ENCODE data around the gene C1orf122.

C1orf122 gene

GRCh38 chr1:37807555-37808368 lies at the start of gene C1orf122, which contains the start of gene YRDC:
TSS of gene C1orf122 (plus strand) at chr1:37807790. CDS start at chr1:37808405, 615 bp downstream.
TSS of gene YRDC (minus strand) at chr1:37808208. CDS start at chr1:37808180, 28 bp downstream.
- H3K4me1 ChIP-seq (ENCODE audit: control insufficient read depth in 5 of 5, insufficient read depth in 5 of 5, low read length in 5 of 5), result peaks cover 17 to 40% (median 37%) of the 10 kb centered on the region in 5 donors

GRCh38 chr1:37759451-37759850 lies 48.1 kb upstream of the C1orf122 start:
- Histone ChIP-seq H3K4me1 (ENCODE audit: control insufficient read depth in 5 of 5, insufficient read depth in 5 of 5, low read length in 5 of 5) (no peaks in the 10 kb centered on the region), H3K36me3 (ENCODE audit: control insufficient read depth in 5 of 5, insufficient read depth in 5 of 5, low read length in 5 of 5) (no peaks in the 10 kb centered on the region), H3K9ac (ENCODE audit: low read length in 5 of 5) (no peak overlapping the region), H3K4me3 (ENCODE audit: low read depth in 1 of 5, low read length in 5 of 5) (no peak overlapping the region), H3K27me3 (ENCODE audit: control insufficient read depth in 5 of 5, insufficient read depth in 4 of 5, low read length in 5 of 5) (peaks cover 25 to 67% (median 45%) of the 10 kb centered on the region in 5 donors), H3K9me3 (ENCODE audit: control insufficient read depth in 5 of 5, low read length in 5 of 5) (peaks cover 0 to 3% (median 0%) of the 10 kb centered on the region in 5 donors), H3K27ac (ENCODE audit: low read depth, low read length) (no peak overlapping the region)

More at GRCh38 chr1:37807555-37808368, at the start of gene C1orf122, which contains the start of gene YRDC:
- H3K27ac ChIP-seq (ENCODE audit: low read depth, low read length), result peak within 1 kb of the TSS; percentile 84
- H3K36me3 ChIP-seq (ENCODE audit: control insufficient read depth in 5 of 5, insufficient read depth in 5 of 5, low read length in 5 of 5), result peaks cover 10 to 41% (median 34%) of the 10 kb centered on the region in 5 donors
- no peaks in the 10 kb centered on the region for H3K9me3 ChIP-seq (ENCODE audit: control insufficient read depth in 5 of 5, low read length in 5 of 5)
- H3K27me3 ChIP-seq (ENCODE audit: control insufficient read depth in 5 of 5, insufficient read depth in 4 of 5, low read length in 5 of 5), result no peaks in the 10 kb centered on the region
- H3K9ac ChIP-seq (ENCODE audit: low read length in 5 of 5), result peak within 1 kb of the TSS; percentile 76 to 95 (median 92)
- H3K4me3 ChIP-seq (ENCODE audit: low read depth in 1 of 5, low read length in 5 of 5), result peak within 1 kb of the TSS; percentile 76 to 95 (median 83)

- H3K27me3 ChIP-seq (ENCODE audit: control insufficient read depth in 5 of 5, insufficient read depth in 4 of 5, low read length in 5 of 5), result peaks cover 36 to 77% (median 55%) of the 10 kb centered on the region in 5 donors
- no peak overlapping the region for H3K27ac ChIP-seq (ENCODE audit: low read depth, low read length)
- H3K9ac ChIP-seq (ENCODE audit: low read length in 5 of 5), result no peak overlapping the region
- H3K36me3 ChIP-seq (ENCODE audit: control insufficient read depth in 5 of 5, insufficient read depth in 5 of 5, low read length in 5 of 5), result no peaks in the 10 kb centered on the region
- H3K4me1 ChIP-seq (ENCODE audit: control insufficient read depth in 5 of 5, insufficient read depth in 5 of 5, low read length in 5 of 5), result peaks cover 0 to 5% (median 0%) of the 10 kb centered on the region in 5 donors
- peaks cover 0 to 3% (median 0%) of the 10 kb centered on the region in 5 donors for H3K9me3 ChIP-seq (ENCODE audit: control insufficient read depth in 5 of 5, low read length in 5 of 5)
- H3K4me3 ChIP-seq (ENCODE audit: low read depth in 1 of 5, low read length in 5 of 5), result no peak overlapping the region
These were observed 46.0 kb upstream of the C1orf122 start for GRCh38 chr1:37761416-37762095.

DNA sequence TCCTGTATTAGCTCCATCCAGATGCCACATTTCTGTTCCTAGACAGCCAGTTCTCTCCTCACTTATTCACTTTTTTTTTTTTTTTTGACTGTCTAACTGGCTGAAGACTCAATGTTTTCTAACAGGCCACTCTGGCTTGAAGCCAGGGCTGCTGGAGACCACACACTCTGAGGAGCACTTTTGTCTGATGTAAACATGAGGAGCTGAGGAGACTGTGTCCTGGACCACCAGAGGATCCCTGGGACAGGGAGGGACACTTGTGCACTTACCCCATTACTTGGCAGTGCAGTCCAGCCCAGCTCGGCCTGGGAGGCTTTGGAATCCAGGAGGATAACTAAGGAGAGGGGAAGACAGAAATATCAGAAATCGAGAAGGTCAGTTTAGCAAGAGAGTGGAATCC lies 45.1 kb upstream of the C1orf122 start:
- H3K4me3 ChIP-seq (ENCODE audit: low read depth in 1 of 5, low read length in 5 of 5), result no peak overlapping the region
- H3K9ac ChIP-seq (ENCODE audit: low read length in 5 of 5), result no peak overlapping the region
- H3K36me3 ChIP-seq (ENCODE audit: control insufficient read depth in 5 of 5, insufficient read depth in 5 of 5, low read length in 5 of 5), result no peaks in the 10 kb centered on the region
- H3K9me3 ChIP-seq (ENCODE audit: control insufficient read depth in 5 of 5, low read length in 5 of 5), result peaks cover 0 to 3% (median 0%) of the 10 kb centered on the region in 5 donors
- no peak overlapping the region for H3K27ac ChIP-seq (ENCODE audit: low read depth, low read length)
- peaks cover 42 to 80% (median 57%) of the 10 kb centered on the region in 5 donors for H3K27me3 ChIP-seq (ENCODE audit: control insufficient read depth in 5 of 5, insufficient read depth in 4 of 5, low read length in 5 of 5)
- peaks cover 0 to 5% (median 0%) of the 10 kb centered on the region in 5 donors for H3K4me1 ChIP-seq (ENCODE audit: control insufficient read depth in 5 of 5, insufficient read depth in 5 of 5, low read length in 5 of 5)

DNA sequence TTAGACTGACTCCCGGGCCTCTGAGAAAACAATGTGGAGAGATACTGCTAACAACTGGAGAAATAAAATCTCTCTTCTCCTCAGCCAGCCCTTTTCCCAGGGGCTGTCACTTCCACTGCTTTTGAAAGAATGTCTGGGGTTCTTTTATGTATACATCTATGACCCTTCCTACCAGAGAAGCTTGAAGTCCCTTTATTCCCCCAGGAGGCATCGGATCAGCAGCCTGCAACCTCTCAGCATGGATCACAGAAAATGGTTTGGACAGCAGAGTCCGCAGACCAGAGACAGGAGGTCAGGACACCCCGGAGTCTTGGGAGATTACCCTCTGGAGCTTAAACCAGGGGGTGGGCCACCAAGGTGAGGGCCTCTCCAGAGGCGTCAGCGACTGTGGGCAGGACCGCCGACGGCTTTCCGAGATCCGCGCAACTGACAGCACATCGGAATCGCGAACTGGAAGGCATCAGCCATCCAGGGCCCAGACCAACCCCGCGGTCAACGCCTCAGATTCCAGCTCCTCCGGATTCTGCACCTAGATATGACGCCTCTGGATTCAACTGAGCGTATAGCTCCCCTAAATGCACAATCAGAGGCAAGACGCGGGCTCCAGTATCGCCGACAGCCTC lies 43.7 kb upstream of the C1orf122 start:
- no peak overlapping the region for H3K4me3 ChIP-seq (ENCODE audit: low read depth in 1 of 5, low read length in 5 of 5)
- peaks cover 0 to 5% (median 0%) of the 10 kb centered on the region in 5 donors for H3K4me1 ChIP-seq (ENCODE audit: control insufficient read depth in 5 of 5, insufficient read depth in 5 of 5, low read length in 5 of 5)
- H3K9ac ChIP-seq (ENCODE audit: low read length in 5 of 5), result no peak overlapping the region
- H3K27ac ChIP-seq (ENCODE audit: low read depth, low read length), result no peak overlapping the region
- no peaks in the 10 kb centered on the region for H3K36me3 ChIP-seq (ENCODE audit: control insufficient read depth in 5 of 5, insufficient read depth in 5 of 5, low read length in 5 of 5)
- peaks cover 0 to 3% (median 0%) of the 10 kb centered on the region in 5 donors for H3K9me3 ChIP-seq (ENCODE audit: control insufficient read depth in 5 of 5, low read length in 5 of 5)
- peaks cover 42 to 81% (median 52%) of the 10 kb centered on the region in 5 donors for H3K27me3 ChIP-seq (ENCODE audit: control insufficient read depth in 5 of 5, insufficient read depth in 4 of 5, low read length in 5 of 5)

DNA sequence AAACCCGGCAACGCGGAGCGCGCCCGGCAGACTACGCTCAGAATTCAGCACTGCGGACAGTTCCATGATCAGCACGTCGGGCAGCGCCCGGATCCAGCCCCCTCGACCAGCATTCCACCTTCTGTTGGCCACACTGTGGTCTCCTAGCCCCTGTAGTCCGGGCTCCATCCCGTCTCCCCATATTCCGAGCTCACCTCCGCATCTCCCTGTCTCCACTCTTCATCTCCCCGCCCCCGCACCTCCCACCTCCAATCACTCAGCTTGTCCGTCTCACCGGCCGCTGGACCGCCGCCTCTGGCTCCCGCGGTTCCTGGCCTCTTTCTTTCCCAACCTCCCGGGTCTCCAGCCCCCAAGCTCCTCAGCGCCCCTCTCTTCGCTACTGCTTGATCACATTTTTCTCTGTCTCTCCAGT lies 43.2 kb upstream of the C1orf122 start:
- Histone ChIP-seq H3K4me3 (ENCODE audit: low read depth in 1 of 5, low read length in 5 of 5) (no peak overlapping the region), H3K36me3 (ENCODE audit: control insufficient read depth in 5 of 5, insufficient read depth in 5 of 5, low read length in 5 of 5) (no peaks in the 10 kb centered on the region), H3K27me3 (ENCODE audit: control insufficient read depth in 5 of 5, insufficient read depth in 4 of 5, low read length in 5 of 5) (peaks cover 42 to 76% (median 52%) of the 10 kb centered on the region in 5 donors), H3K9ac (ENCODE audit: low read length in 5 of 5) (no peak overlapping the region), H3K27ac (ENCODE audit: low read depth, low read length) (no peak overlapping the region), H3K9me3 (ENCODE audit: control insufficient read depth in 5 of 5, low read length in 5 of 5) (peaks cover 0 to 3% (median 0%) of the 10 kb centered on the region in 5 donors), H3K4me1 (ENCODE audit: control insufficient read depth in 5 of 5, insufficient read depth in 5 of 5, low read length in 5 of 5) (peaks cover 0 to 5% (median 0%) of the 10 kb centered on the region in 5 donors)

GRCh38 chr1:37764888-37765441 lies 42.6 kb upstream of the C1orf122 start, which contains the start of gene EPHA10:
TSS of gene EPHA10 (minus strand) at chr1:37765120. CDS start at chr1:37765066, 54 bp downstream.
- Histone ChIP-seq H3K4me3 (ENCODE audit: low read depth in 1 of 5, low read length in 5 of 5) (no peak within 1 kb of the TSS), H3K9ac (ENCODE audit: low read length in 5 of 5) (no peak within 1 kb of the TSS), H3K36me3 (ENCODE audit: control insufficient read depth in 5 of 5, insufficient read depth in 5 of 5, low read length in 5 of 5) (no peaks in the 10 kb centered on the region), H3K27me3 (ENCODE audit: control insufficient read depth in 5 of 5, insufficient read depth in 4 of 5, low read length in 5 of 5) (peaks cover 42 to 71% (median 52%) of the 10 kb centered on the region in 5 donors), H3K9me3 (ENCODE audit: control insufficient read depth in 5 of 5, low read length in 5 of 5) (peaks cover 0 to 3% (median 0%) of the 10 kb centered on the region in 5 donors), H3K27ac (ENCODE audit: low read depth, low read length) (no peak within 1 kb of the TSS), H3K4me1 (ENCODE audit: control insufficient read depth in 5 of 5, insufficient read depth in 5 of 5, low read length in 5 of 5) (peaks cover 0 to 5% (median 0%) of the 10 kb centered on the region in 5 donors)

GRCh38 chr1:37765916-37766664 lies 41.5 kb upstream of the C1orf122 start:
- H3K36me3 ChIP-seq (ENCODE audit: control insufficient read depth in 5 of 5, insufficient read depth in 5 of 5, low read length in 5 of 5), result no peaks in the 10 kb centered on the region
- peaks cover 0 to 3% (median 0%) of the 10 kb centered on the region in 5 donors for H3K9me3 ChIP-seq (ENCODE audit: control insufficient read depth in 5 of 5, low read length in 5 of 5)
- no peak overlapping the region for H3K27ac ChIP-seq (ENCODE audit: low read depth, low read length)
- H3K9ac ChIP-seq (ENCODE audit: low read length in 5 of 5), result no peak overlapping the region
- no peak overlapping the region for H3K4me3 ChIP-seq (ENCODE audit: low read depth in 1 of 5, low read length in 5 of 5)
- peaks cover 42 to 67% (median 52%) of the 10 kb centered on the region in 5 donors for H3K27me3 ChIP-seq (ENCODE audit: control insufficient read depth in 5 of 5, insufficient read depth in 4 of 5, low read length in 5 of 5)
- H3K4me1 ChIP-seq (ENCODE audit: control insufficient read depth in 5 of 5, insufficient read depth in 5 of 5, low read length in 5 of 5), result peaks cover 0 to 5% (median 0%) of the 10 kb centered on the region in 5 donors

- Histone ChIP-seq H3K4me3 (ENCODE audit: low read depth in 1 of 5, low read length in 5 of 5) (no peak overlapping the region), H3K4me1 (ENCODE audit: control insufficient read depth in 5 of 5, insufficient read depth in 5 of 5, low read length in 5 of 5) (peaks cover 0 to 5% (median 0%) of the 10 kb centered on the region in 5 donors), H3K27ac (ENCODE audit: low read depth, low read length) (no peak overlapping the region), H3K27me3 (ENCODE audit: control insufficient read depth in 5 of 5, insufficient read depth in 4 of 5, low read length in 5 of 5) (peaks cover 33 to 53% (median 42%) of the 10 kb centered on the region in 5 donors), H3K9ac (ENCODE audit: low read length in 5 of 5) (no peak overlapping the region), H3K9me3 (ENCODE audit: control insufficient read depth in 5 of 5, low read length in 5 of 5) (peaks cover 0 to 2% (median 0%) of the 10 kb centered on the region in 5 donors), H3K36me3 (ENCODE audit: control insufficient read depth in 5 of 5, insufficient read depth in 5 of 5, low read length in 5 of 5) (no peaks in the 10 kb centered on the region)
These were observed 40.1 kb upstream of the C1orf122 start for GRCh38 chr1:37767488-37767887.
